HUES64 (cell line): ENCODE data around the gene CRLF1.
A peak's percentile ranks its signal among the peaks of the same experiment; 100 is the strongest.
"Not testable (repeated sequence)": the region's sequence is repeated elsewhere in the genome, so short reads cannot be mapped to it uniquely, and the experiment has no call there.

Experiments used
- H3K27ac ChIP-seq: 2 replicates; pipeline ENCODE4 v1.7.0; 2013; ENCODE audit warnings: low read depth, low read length, inconsistent platforms
- H3K27me3 ChIP-seq: 2 replicates; pipeline ENCODE4 v1.6.1; 2013; ENCODE audit warnings: mild to moderate bottlenecking, low read length; ENCODE audit not compliant: insufficient read depth
- H3K36me3 ChIP-seq: 2 replicates; pipeline ENCODE4 v1.6.1; 2013; ENCODE audit warnings: mild to moderate bottlenecking, low read length; ENCODE audit not compliant: insufficient read depth
- H3K4me1 ChIP-seq: 2 replicates; pipeline ENCODE4 v1.6.1; 2013; ENCODE audit warnings: mild to moderate bottlenecking, low read length, moderate library complexity; ENCODE audit not compliant: insufficient read depth
- H3K4me3 ChIP-seq: 2 replicates; pipeline ENCODE4 v1.5.1; 2013; ENCODE audit warnings: mild to moderate bottlenecking, low read length, moderate library complexity
- H3K9ac ChIP-seq: 2 replicates; pipeline ENCODE4 v1.6.1; 2013; ENCODE audit warnings: mild to moderate bottlenecking, low read depth, low read length
- H3K9me3 ChIP-seq: 2 replicates; pipeline ENCODE4 v1.6.1; 2013; ENCODE audit warnings: low read depth, low read length; ENCODE audit not compliant: insufficient read depth
- WGBS: fragments of 150-250, 120-280 bp; methylation state at CpG from one replicate; pipeline ENCODE4 v1.1.7; 2013; ENCODE audit warnings: missing lambda C conversion rate; 5-methylcytosine and 5-hydroxymethylcytosine counted together

The CRLF1 gene

GRCh38 chr19:18605546-18606280 lies 886 bp downstream of the CRLF1 start:
- H3K9me3 ChIP-seq, result peaks cover 2% of the 10 kb centered on the region; the same call in 1 of the 2 replicates
- no peak overlapping the region for H3K9ac ChIP-seq
- peaks cover 95% of the 10 kb centered on the region for H3K27me3 ChIP-seq
- no peak overlapping the region for H3K27ac ChIP-seq
- peak overlapping the region; percentile 33 for H3K4me3 ChIP-seq
- 4% methylated on average over 65 of the region's 65 CpGs for WGBS
- H3K36me3 ChIP-seq, result no peaks in the 10 kb centered on the region
- H3K4me1 ChIP-seq, result peaks cover 25% of the 10 kb centered on the region

DNA sequence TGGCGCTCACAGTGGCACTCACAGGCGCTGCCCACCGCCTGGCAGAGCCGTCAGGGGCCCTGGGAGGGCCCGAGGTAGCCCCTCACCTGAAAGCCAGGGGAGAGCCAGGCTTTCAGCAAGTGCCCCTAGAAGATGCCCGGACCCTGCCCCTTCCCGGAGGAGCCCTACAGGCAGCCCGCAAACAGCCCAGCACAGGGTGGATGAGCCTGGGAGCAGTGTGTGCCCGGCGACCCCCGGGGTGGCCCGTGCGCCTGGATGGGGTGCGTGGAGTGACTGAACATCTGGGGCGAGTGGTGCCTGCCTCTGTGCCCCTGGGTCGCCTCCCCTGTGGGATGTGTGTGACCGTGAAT lies 1.4 kb downstream of the CRLF1 start:
- Histone ChIP-seq H3K27me3 (peaks cover 90% of the 10 kb centered on the region), H3K4me1 (peaks cover 21% of the 10 kb centered on the region)

DNA sequence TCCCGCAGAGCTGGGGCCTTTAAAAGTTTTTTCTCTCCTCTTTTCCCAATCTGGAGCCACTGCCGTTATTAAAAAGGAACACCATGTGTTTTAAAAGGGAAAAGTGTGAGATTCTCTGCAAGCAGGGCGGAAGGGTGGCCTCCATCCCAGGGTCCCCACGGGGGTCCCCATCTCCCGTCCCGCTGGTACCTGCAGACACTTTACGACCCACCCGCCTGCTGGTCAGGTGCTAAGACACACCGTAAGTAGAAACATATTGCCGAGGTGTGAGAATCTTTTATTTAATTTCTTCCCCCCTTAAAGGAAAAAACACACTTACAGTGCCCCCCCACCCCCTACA lies 1.8 kb downstream of the CRLF1 start:
- Histone ChIP-seq H3K4me1 (peaks cover 17% of the 10 kb centered on the region), H3K36me3 (no peaks in the 10 kb centered on the region), H3K9ac (no peak overlapping the region), H3K9me3 (peaks cover 2% of the 10 kb centered on the region; the same call in 1 of the 2 replicates), H3K4me3 (no peak overlapping the region), H3K27ac (no peak overlapping the region), H3K27me3 (peaks cover 88% of the 10 kb centered on the region)
- 21% methylated on average over 8 of the region's 10 CpGs for WGBS

More for the DNA sequence above, 1.4 kb downstream of the CRLF1 start:
- peaks cover 2% of the 10 kb centered on the region; the same call in 1 of the 2 replicates for H3K9me3 ChIP-seq
- 13% methylated on average over 17 of the region's 17 CpGs for WGBS
- H3K36me3 ChIP-seq, result no peaks in the 10 kb centered on the region
- H3K9ac ChIP-seq, result no peak overlapping the region
- no peak overlapping the region for H3K27ac ChIP-seq
- H3K4me3 ChIP-seq, result peak overlapping the region; percentile 28

- H3K27me3 ChIP-seq, result peaks cover 88% of the 10 kb centered on the region
- no peaks in the 10 kb centered on the region for H3K36me3 ChIP-seq
- peaks cover 2% of the 10 kb centered on the region; the same call in 1 of the 2 replicates for H3K9me3 ChIP-seq
- peaks cover 12% of the 10 kb centered on the region for H3K4me1 ChIP-seq
- H3K9ac ChIP-seq, result no peak overlapping the region
- 5% methylated on average over 25 of the region's 26 CpGs for WGBS
- 0 out of 2 replicates have a peak overlapping the region, but pooled peaks have one; percentile 19 for H3K4me3 ChIP-seq
- no peak overlapping the region for H3K27ac ChIP-seq
These were observed 2.4 kb downstream of the CRLF1 start for GRCh38 chr19:18603958-18604819.

DNA sequence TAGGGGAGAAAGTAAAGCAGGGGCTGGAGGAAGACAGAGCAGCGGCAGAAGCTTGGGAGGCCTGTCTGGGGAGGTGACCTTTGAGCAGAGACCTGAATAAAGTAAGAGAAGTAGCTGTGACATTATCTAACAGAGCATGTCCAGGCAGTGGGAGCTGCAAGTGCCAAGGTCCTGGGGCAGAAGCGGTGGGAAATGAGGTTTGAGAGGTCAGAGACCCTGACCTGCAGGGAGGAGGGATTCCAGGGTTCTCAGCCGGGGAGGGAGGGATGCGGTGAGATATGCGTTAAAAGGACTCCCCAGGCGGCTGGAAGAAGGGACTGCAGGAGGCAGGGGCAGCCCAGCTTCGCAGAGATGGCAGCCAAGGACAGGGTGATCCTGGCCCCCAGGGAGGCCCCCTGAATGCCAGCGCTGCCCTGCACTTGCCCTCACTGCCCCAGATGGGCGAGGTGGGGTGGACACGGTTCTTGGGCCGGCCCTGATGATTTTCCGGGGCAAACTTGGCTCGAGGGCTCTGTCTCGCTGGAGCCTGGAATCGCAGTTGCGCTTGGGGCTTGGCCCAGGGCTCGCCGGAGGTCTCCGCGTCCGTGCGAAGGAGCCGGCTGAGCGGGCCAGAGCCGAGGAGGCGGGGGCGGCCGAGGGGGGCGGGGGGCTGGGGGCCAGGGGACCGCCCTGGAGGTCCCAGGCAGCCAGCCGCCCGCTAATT lies 3.2 kb downstream of the CRLF1 start:
- H3K9me3 ChIP-seq, result peaks cover 2% of the 10 kb centered on the region; the same call in 1 of the 2 replicates
- peaks cover 11% of the 10 kb centered on the region for H3K4me1 ChIP-seq
- no peak overlapping the region for H3K9ac ChIP-seq
- peaks cover 85% of the 10 kb centered on the region for H3K27me3 ChIP-seq
- 4% methylated on average over 32 of the region's 32 CpGs for WGBS
- H3K4me3 ChIP-seq, result peak overlapping the region; percentile 35
- no peaks in the 10 kb centered on the region for H3K36me3 ChIP-seq
- no peak overlapping the region for H3K27ac ChIP-seq

DNA sequence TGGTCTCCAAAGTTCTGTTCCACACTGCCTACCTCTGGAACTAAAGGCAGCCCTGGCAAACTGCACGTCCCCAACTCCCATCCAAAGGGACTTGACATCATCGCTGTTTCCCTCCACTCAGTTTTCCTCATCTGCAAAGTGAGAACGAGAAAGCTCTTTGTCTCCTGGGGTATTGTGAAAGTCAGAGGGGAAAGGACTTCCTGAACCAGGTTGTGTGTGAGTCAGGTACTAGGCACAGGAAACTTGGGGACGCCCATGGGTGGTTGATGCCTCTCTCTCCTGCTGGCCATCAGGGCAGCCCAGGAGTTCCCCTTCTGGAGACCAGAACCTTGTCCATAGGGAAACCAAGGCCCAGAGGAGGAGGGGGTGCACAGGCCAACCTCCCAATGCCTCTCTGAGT lies 4.7 kb downstream of the CRLF1 start:
- 82% methylated on average over 4 of the region's 4 CpGs for WGBS
- Histone ChIP-seq H3K9me3 (peaks cover 2% of the 10 kb centered on the region; the same call in 1 of the 2 replicates), H3K4me3 (no peak overlapping the region), H3K4me1 (peaks cover 17% of the 10 kb centered on the region), H3K36me3 (no peaks in the 10 kb centered on the region), H3K27ac (no peak overlapping the region), H3K9ac (no peak overlapping the region), H3K27me3 (peaks cover 70% of the 10 kb centered on the region)

GRCh38 chr19:18600692-18601397 lies 5.8 kb downstream of the CRLF1 start:
- not testable (repeated sequence) for H3K9ac ChIP-seq, H3K36me3 ChIP-seq, H3K4me3 ChIP-seq, H3K9me3 ChIP-seq, H3K27ac ChIP-seq
- peaks cover 18% of the 10 kb centered on the region for H3K4me1 ChIP-seq
- peaks cover 63% of the 10 kb centered on the region for H3K27me3 ChIP-seq
- WGBS, result 95% methylated on average over 15 of the region's 15 CpGs

- Histone ChIP-seq H3K9me3 (no peaks in the 10 kb centered on the region), H3K27ac (no peak overlapping the region), H3K36me3 (no peaks in the 10 kb centered on the region), H3K9ac (no peak overlapping the region), H3K4me3 (no peak overlapping the region), H3K27me3 (peaks cover 49% of the 10 kb centered on the region), H3K4me1 (peaks cover 16% of the 10 kb centered on the region)
- 91% methylated on average over 20 of the region's 20 CpGs for WGBS
These were observed 7.1 kb downstream of the CRLF1 start for GRCh38 chr19:18599485-18599884.

DNA sequence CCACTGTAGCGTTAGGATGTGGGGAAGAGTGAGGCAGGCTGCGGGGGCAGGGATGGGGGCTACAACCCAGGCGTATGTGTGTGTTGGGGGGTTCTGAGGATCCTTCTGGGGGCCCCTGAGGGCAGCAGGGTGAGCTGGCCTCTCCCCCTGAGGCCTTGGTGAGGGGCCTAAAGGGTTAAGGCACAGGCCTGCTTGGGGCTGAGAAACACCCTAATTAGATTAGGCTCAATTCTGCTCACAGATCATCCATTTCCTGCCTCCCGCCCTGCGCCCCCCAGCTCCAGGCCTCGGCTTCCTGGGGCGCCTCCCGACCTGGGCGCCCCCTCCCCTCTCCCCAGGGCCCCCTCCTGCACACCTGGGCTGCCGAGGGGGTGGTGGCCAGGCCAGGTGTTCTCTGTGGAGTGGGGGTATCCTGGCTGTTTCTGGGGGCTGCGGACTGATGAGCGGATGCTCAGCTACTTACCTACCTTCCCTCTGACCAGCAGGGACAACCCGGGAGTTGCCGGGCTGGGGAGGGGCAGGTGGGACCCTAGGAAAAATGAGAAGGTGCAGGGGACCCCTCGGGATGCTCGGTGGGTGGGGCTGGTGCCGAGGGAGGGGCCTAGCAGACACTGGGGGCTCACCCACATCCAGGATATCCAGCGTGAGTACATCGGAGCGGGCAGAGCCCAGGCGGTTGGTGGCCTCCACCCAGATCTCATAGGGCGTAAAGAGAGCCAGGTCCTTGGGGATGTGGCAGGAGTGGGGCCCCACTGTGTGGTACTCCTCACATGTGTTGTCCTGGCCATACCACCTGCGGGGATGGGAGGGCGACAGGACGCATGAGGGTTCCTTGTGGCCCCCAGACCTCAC lies 8.6 kb downstream of the CRLF1 start:
- WGBS, result 67% methylated on average over 23 of the region's 25 CpGs
- H3K9ac ChIP-seq, result no peak overlapping the region
- H3K4me1 ChIP-seq, result peaks cover 14% of the 10 kb centered on the region
- no peaks in the 10 kb centered on the region for H3K36me3 ChIP-seq
- H3K9me3 ChIP-seq, result no peaks in the 10 kb centered on the region
- H3K27me3 ChIP-seq, result peaks cover 35% of the 10 kb centered on the region
- H3K27ac ChIP-seq, result no peak overlapping the region
- no peak overlapping the region for H3K4me3 ChIP-seq

DNA sequence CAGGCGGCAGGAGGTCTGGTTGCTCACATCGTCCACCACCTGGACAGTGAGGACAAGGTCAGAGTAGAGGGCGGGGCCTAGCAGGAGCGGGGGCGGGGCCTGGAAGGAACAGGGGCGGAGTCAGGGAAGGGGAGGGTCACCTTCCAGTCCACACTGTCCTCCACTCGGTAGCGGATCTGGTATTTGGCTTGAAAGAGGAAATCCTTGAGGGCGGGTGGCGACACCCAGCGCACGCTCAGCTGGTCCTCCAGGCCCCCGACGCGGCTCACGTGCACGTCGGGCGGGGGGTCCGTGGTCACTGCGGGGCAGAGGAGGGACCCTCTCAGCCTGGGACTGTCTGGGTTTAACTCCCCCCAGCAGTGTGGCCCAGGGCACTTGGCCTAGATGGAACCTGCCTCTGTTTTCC lies 9.8 kb downstream of the CRLF1 start:
- Histone ChIP-seq H3K4me3 (no peak overlapping the region), H3K27me3 (peaks cover 22% of the 10 kb centered on the region), H3K36me3 (no peaks in the 10 kb centered on the region; the same call in 1 of the 2 replicates), H3K9ac (no peak overlapping the region), H3K27ac (no peak overlapping the region), H3K9me3 (no peaks in the 10 kb centered on the region), H3K4me1 (peaks cover 14% of the 10 kb centered on the region)
- 68% methylated on average over 21 of the region's 21 CpGs for WGBS
